ENCODE data around the gene ARHGAP15. TPM values are rescaled to one million over a fixed set of nuclear protein-coding genes. Genes with fewer than 3 reads are reported as not detected.
A peak's percentile ranks its signal among the peaks of the same experiment; 100 is the strongest.

The ARHGAP15 gene
- total and polyA plus RNA-seq, 10 donors = 55.8 to 219 (median 130) TPM

- DNase-seq = no peak
- intact Hi-C loops (cut with DNase I; ENCODE audit: low total_unique reads) = no loop called here
Observed at GRCh38 chr2:143686585-143687164, 557.5 kb downstream of the ARHGAP15 start.

DNA sequence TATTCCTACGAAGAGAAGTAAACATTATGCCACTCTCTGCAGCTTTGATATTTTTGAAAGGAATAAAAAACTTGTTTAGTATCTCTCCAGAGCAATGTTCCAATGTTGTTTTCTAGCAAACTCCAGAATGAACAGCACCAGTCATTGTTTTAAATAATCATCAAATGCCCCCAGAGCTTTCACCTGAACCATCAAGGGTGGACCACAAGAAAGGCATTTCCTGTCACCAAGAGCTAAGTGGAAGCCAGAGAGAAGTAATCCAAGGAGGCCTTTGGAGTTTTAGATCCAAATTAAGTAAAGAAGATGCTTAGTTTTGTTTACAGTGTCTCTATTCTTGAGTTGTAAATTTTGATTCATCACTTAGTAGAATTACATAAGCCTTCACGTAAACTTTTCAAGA, 559.0 kb downstream of the ARHGAP15 start:
- DNase-seq = no peak
- intact Hi-C loops (cut with DNase I; ENCODE audit: low total_unique reads) = no loop called here

More at GRCh38 chr2:143686585-143687164, 557.5 kb downstream of the ARHGAP15 start:
- Histone ChIP-seq H3K4me1 (peaks cover 0 to 20% (median 5%) of the 10 kb centered on the region in 6 donors), H3K36me3 (no peaks in the 10 kb centered on the region), H3K9me3 (no peaks in the 10 kb centered on the region), H3K27ac (no peak overlapping the region), H3K4me3 (no peak overlapping the region), H3K27me3 (replicated peaks in 1 of 7) (no peaks in the 10 kb centered on the region)
- TF ChIP-seq CTCF (IDR thresholded peaks at IDR 0.05 in 8 of 11, conservative IDR thresholded peaks at IDR 0.05 in 3 of 11) (peak in 10 of 11 experiments; percentile 11 to 59 (median 48)), POLR2A (IDR thresholded peaks at IDR 0.05) (no peak)
- 63 to 73% (median 68%) methylated on average over 5 of the region's 5 CpGs for WGBS, 5 donors

GRCh38 chr2:143688815-143689214, 559.6 kb downstream of the ARHGAP15 start:
- DNase-seq = no peak
- no peaks in the 10 kb centered on the region for H3K9me3 ChIP-seq
- no peak overlapping the region for H3K4me3 ChIP-seq
- H3K36me3 ChIP-seq = no peaks in the 10 kb centered on the region
- H3K4me1 ChIP-seq = peaks cover 0 to 27% (median 3%) of the 10 kb centered on the region in 6 donors
- TF ChIP-seq POLR2A (IDR thresholded peaks at IDR 0.05) (no peak), CTCF (IDR thresholded peaks at IDR 0.05 in 8 of 11, conservative IDR thresholded peaks at IDR 0.05 in 3 of 11) (no peak), POLR2AphosphoS5 (IDR thresholded peaks at IDR 0.05) (no peak)
- 92 to 97% (median 94%) methylated on average over 2 of the region's 2 CpGs for WGBS, 5 donors
- no peaks in the 10 kb centered on the region for H3K27me3 ChIP-seq (replicated peaks in 1 of 7)
- intact Hi-C loops (cut with DNase I; ENCODE audit: low total_unique reads) = no loop called here
- no peak overlapping the region for H3K27ac ChIP-seq

More for the DNA sequence above, 559.0 kb downstream of the ARHGAP15 start:
- H3K4me3 ChIP-seq = no peak overlapping the region
- TF ChIP-seq CTCF (IDR thresholded peaks at IDR 0.05 in 8 of 11, conservative IDR thresholded peaks at IDR 0.05 in 3 of 11) = no peak
- no peak for TF ChIP-seq POLR2A (IDR thresholded peaks at IDR 0.05)
- TF ChIP-seq POLR2AphosphoS5 (IDR thresholded peaks at IDR 0.05) = no peak
- no peaks in the 10 kb centered on the region for H3K36me3 ChIP-seq
- no peaks in the 10 kb centered on the region for H3K27me3 ChIP-seq (replicated peaks in 1 of 7)
- no peak overlapping the region for H3K27ac ChIP-seq
- WGBS, 5 donors = 94 to 100% (median 98%) methylated on average over 2 of the region's 2 CpGs
- H3K4me1 ChIP-seq = peaks cover 0 to 25% (median 5%) of the 10 kb centered on the region in 6 donors
- no peaks in the 10 kb centered on the region for H3K9me3 ChIP-seq

DNA sequence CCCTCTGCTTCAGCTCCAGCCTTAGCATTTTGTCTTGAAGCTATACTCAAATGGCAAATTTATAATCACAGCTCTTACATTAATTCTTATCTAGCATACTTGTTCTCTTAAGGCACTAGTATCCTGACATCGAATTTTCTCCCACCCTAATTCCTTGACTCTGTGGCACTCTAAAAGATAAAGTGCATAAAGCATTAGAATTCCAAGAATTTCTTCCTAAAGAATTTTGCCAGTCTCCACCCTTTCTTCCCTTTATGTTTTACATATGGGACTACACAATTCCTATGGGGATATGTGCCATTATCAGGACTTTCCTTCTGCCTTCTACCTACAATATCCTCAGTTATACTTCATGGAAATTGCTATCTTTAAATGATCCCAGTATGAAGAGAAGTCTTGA, 560.3 kb downstream of the ARHGAP15 start:
- intact Hi-C loops (cut with DNase I; ENCODE audit: low total_unique reads) = no loop called here
- no peak for TF ChIP-seq POLR2A (IDR thresholded peaks at IDR 0.05)
- Histone ChIP-seq H3K27ac (peak overlapping the region in 1 of 8 donors; percentile 7), H3K36me3 (no peaks in the 10 kb centered on the region), H3K9me3 (no peaks in the 10 kb centered on the region), H3K4me3 (no peak overlapping the region), H3K4me1 (peaks cover 0 to 27% (median 1%) of the 10 kb centered on the region in 6 donors), H3K27me3 (replicated peaks in 1 of 7) (no peaks in the 10 kb centered on the region)
- 71 to 83% (median 79%) methylated on average over 1 of the region's 1 CpG for WGBS, 5 donors
- no peak for DNase-seq

Data from spleen (tissue), 11 donors.